NT2/D1 (cell line): ENCODE results near the gene DNASE1.

Experiments
- SUZ12 ChIP-seq: IDR thresholded peaks from 2 replicates; pipeline ENCODE4 v1.6.1; 2011; ENCODE audit not compliant: insufficient read length, insufficient read depth; ENCODE audit errors: extremely low read depth
- YY1 ChIP-seq: IDR thresholded peaks from 2 replicates; pipeline ENCODE4 v1.6.1; 2011; ENCODE audit not compliant: insufficient read length, insufficient read depth
- ZNF274 ChIP-seq: IDR thresholded peaks from 2 replicates; pipeline ENCODE4 v1.6.1; 2011; ENCODE audit warnings: mild to moderate bottlenecking, low read depth, low read length

DNA sequence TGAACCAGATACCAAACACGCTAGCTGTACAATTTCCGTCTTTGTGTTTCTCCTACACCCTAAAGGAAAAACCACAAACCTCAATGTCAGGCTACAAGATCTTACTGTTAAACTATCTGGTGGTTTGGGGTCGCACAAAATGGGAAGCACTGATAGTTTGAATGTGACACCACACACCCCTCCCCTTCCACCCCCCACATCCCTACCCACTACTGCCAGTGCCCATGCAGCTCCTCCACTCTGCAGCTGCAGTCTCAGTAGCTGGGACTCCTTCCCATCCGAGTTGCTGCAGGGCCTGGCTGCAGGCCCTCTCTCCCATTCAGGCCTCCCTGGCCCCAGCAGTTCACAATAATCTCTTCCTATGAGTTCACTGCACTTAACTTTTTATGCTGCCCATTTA is 44.5 kb downstream of the DNASE1 start:
- no peak for TF ChIP-seq YY1
- no peak for TF ChIP-seq SUZ12
- no peak for TF ChIP-seq ZNF274
